Kidney tubule cell (primary cell): ENCODE results near the gene C22orf39.

ENCODE experiments used
- DNase-seq: peaks from one replicate; pipeline ENCODE4 v3.0.0-alpha.2; 2018; ENCODE audit warnings: low spot score

C22orf39 gene

GRCh38 chr22:19477321-19478044 lies 30.0 kb upstream of the C22orf39 start:
- no peak for DNase-seq

- no peak for DNase-seq
Measured at GRCh38 chr22:19476023-19476422, 28.5 kb upstream of the C22orf39 start.

GRCh38 chr22:19473578-19473977 lies 26.1 kb upstream of the C22orf39 start:
- peak; percentile 21 for DNase-seq

- no peak for DNase-seq
Measured at GRCh38 chr22:19472233-19472632, 24.7 kb upstream of the C22orf39 start.

GRCh38 chr22:19471572-19471971 lies 24.1 kb upstream of the C22orf39 start:
- no peak for DNase-seq

GRCh38 chr22:19470010-19470409 lies 22.5 kb upstream of the C22orf39 start:
- no peak for DNase-seq

GRCh38 chr22:19469421-19469820 lies 21.9 kb upstream of the C22orf39 start:
- no peak for DNase-seq

GRCh38 chr22:19467912-19468311 lies 20.4 kb upstream of the C22orf39 start:
- DNase-seq: no peak

GRCh38 chr22:19466848-19467752 lies 19.6 kb upstream of the C22orf39 start:
- no peak for DNase-seq

GRCh38 chr22:19466126-19466716 lies 18.7 kb upstream of the C22orf39 start:
- DNase-seq: no peak

- no peak for DNase-seq
Measured at GRCh38 chr22:19464975-19465374, 17.5 kb upstream of the C22orf39 start.

GRCh38 chr22:19464546-19464945 lies 17.0 kb upstream of the C22orf39 start:
- no peak for DNase-seq

- DNase-seq: no peak
Measured at GRCh38 chr22:19463491-19464469, 16.3 kb upstream of the C22orf39 start.

GRCh38 chr22:19463008-19463407 lies 15.5 kb upstream of the C22orf39 start:
- no peak for DNase-seq

- DNase-seq: no peak
Measured at GRCh38 chr22:19461506-19461905, 14.0 kb upstream of the C22orf39 start.

- no peak for DNase-seq
Measured at GRCh38 chr22:19460036-19460435, 12.5 kb upstream of the C22orf39 start.

GRCh38 chr22:19457828-19458428 lies 10.4 kb upstream of the C22orf39 start:
- DNase-seq: no peak

- DNase-seq: no peak
Measured at GRCh38 chr22:19456541-19456940, 9.0 kb upstream of the C22orf39 start.

- DNase-seq: no peak
Measured at GRCh38 chr22:19455585-19456370, 8.3 kb upstream of the C22orf39 start.

- DNase-seq: no peak
Measured at GRCh38 chr22:19455033-19455432, 7.5 kb upstream of the C22orf39 start.
